ENCODE results near the gene SNRPN. TPM values are rescaled to one million over a fixed set of nuclear protein-coding genes. Genes with fewer than 3 reads are reported as not detected.

The SNRPN gene
- total RNA-seq, 4 donors from 2014 or later: 18.5 to 75.6 (median 39.6) TPM

DNA sequence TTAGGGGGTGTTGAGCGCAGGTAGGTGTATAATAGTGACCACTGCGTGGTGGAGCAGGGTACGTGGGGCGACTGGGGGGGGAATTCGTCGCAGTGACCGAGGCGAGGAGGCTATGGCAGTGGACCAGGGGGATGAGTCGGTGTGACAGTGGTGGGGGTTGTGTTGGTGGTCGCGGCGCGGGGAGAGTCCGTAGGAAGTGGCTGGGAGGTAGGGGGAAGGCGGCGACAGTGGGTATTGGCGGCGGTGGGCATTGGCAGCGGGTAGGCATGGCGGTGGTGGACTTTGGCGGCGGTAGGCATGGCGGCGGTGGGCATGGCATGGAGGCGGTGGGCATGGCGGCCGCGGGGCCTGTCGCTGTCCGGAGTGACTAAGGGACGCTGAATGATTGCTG lies 739 bp downstream of the SNRPN start:
- H3K27me3 ChIP-seq: no peaks in the 10 kb centered on the region
- 56 to 60% methylated on average over 13 to 31 of the region's 31 CpGs for WGBS, 2 donors (ENCODE audit: low coverage in 1 of 2)
- peak; percentile 12 for DNase-seq
- H3K27ac ChIP-seq: peak overlapping the region; percentile 85 to 92 (median 86)
- no peaks in the 10 kb centered on the region for H3K36me3 ChIP-seq
- TF ChIP-seq POLR2A (IDR thresholded peaks at IDR 0.05) (no peak), POLR2AphosphoS5 (IDR thresholded peaks at IDR 0.05) (no peak), EP300 (IDR thresholded peaks at IDR 0.05; ENCODE audit: low read depth) (no peak)
- TF ChIP-seq, protein P1, sequence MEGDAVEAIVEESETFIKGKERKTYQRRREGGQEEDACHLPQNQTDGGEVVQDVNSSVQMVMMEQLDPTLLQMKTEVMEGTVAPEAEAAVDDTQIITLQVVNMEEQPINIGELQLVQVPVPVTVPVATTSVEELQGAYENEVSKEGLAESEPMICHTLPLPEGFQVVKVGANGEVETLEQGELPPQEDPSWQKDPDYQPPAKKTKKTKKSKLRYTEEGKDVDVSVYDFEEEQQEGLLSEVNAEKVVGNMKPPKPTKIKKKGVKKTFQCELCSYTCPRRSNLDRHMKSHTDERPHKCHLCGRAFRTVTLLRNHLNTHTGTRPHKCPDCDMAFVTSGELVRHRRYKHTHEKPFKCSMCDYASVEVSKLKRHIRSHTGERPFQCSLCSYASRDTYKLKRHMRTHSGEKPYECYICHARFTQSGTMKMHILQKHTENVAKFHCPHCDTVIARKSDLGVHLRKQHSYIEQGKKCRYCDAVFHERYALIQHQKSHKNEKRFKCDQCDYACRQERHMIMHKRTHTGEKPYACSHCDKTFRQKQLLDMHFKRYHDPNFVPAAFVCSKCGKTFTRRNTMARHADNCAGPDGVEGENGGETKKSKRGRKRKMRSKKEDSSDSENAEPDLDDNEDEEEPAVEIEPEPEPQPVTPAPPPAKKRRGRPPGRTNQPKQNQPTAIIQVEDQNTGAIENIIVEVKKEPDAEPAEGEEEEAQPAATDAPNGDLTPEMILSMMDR (IDR thresholded peaks at IDR 0.05): no peak
- intact Hi-C loops (cut with DNase I; ENCODE audit: low total_unique reads): no loop called here
- peak overlapping the region; percentile 53 to 75 (median 64) for H3K4me3 ChIP-seq
- no peaks in the 10 kb centered on the region for H3K4me1 ChIP-seq
- H3K9me3 ChIP-seq: peaks cover 0 to under 1% of the 10 kb centered on the region in 2 donors
- in situ Hi-C loops (cut with MboI; ENCODE audit: low pct_ligation_motif_present in 1 of 4, low pct_unique_long_range_greater_than_20kb in 1 of 4, low sequenced_read_pairs in 3 of 4): loop anchor here in 1 of 4 donors (25.0 kb wide), 2 partner anchors 107 to 482 kb away; partner anchors contain the start of gene UBE3A

- WGBS, 2 donors (ENCODE audit: low coverage in 1 of 2): 55 to 61% methylated on average over 3 to 27 of the region's 28 CpGs
- peak; percentile 78 for DNase-seq
These were observed 1.5 kb downstream of the SNRPN start for GRCh38 chr15:24956111-24956838.

DNA sequence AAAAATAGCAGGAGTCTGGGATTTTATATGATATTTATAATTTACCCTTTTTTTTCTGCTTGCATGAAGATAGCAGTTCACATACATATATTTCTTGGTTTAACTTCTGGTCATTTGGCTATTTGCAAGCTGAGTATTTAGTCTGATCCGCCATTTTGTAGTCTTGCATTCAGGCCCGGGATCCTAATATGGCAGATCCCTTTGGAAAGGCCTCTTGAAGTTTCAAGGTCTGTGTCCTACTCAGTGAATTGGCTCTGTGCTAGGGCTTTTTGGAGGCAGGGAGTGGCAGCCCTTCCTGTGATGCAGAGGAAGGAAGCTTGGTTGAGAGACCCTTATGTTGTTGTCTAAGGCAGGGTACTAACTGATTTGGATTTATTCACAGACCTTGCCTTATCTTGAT lies 2.9 kb downstream of the SNRPN start:
- peaks cover 0 to under 1% (median 0%) of the 10 kb centered on the region in 4 donors for H3K36me3 ChIP-seq
- DNase-seq: no peak
- H3K4me3 ChIP-seq: no peak overlapping the region
- TF ChIP-seq POLR2AphosphoS5 (IDR thresholded peaks at IDR 0.05) (no peak), EP300 (IDR thresholded peaks at IDR 0.05; ENCODE audit: low read depth) (no peak), POLR2A (IDR thresholded peaks at IDR 0.05) (no peak)
- TF ChIP-seq, protein P1 (IDR thresholded peaks at IDR 0.05): no peak
- in situ Hi-C loops (cut with MboI; ENCODE audit: low pct_ligation_motif_present in 1 of 4, low pct_unique_long_range_greater_than_20kb in 1 of 4, low sequenced_read_pairs in 3 of 4) (loop anchor here in 1 of 4 donors (25.0 kb wide), 2 partner anchors 105 to 480 kb away; partner anchors contain the start of gene UBE3A), intact Hi-C loops (cut with DNase I; ENCODE audit: low total_unique reads) (no loop called here)
- no peaks in the 10 kb centered on the region for H3K27me3 ChIP-seq
- WGBS, 2 donors (ENCODE audit: low coverage in 1 of 2): 94% methylated on average over 2 of the region's 2 CpGs; no CpG with 5 or more reads in 1 of the 2 donors
- H3K9me3 ChIP-seq: peaks cover 0 to 11% of the 10 kb centered on the region in 2 donors
- no peak overlapping the region for H3K27ac ChIP-seq
- no peaks in the 10 kb centered on the region for H3K4me1 ChIP-seq

More at GRCh38 chr15:24956111-24956838, 1.5 kb downstream of the SNRPN start:
- H3K36me3 ChIP-seq: no peaks in the 10 kb centered on the region
- no peaks in the 10 kb centered on the region for H3K4me1 ChIP-seq
- H3K9me3 ChIP-seq: peaks cover 0 to 7% of the 10 kb centered on the region in 2 donors
- intact Hi-C loops (cut with DNase I; ENCODE audit: low total_unique reads): no loop called here
- TF ChIP-seq POLR2A (IDR thresholded peaks at IDR 0.05) (peak; percentile 49), POLR2AphosphoS5 (IDR thresholded peaks at IDR 0.05) (peak in 2 of 3 donors; percentile 45 to 66), EP300 (IDR thresholded peaks at IDR 0.05; ENCODE audit: low read depth) (no peak)
- in situ Hi-C loops (cut with MboI; ENCODE audit: low pct_ligation_motif_present in 1 of 4, low pct_unique_long_range_greater_than_20kb in 1 of 4, low sequenced_read_pairs in 3 of 4): loop anchor here in 1 of 4 donors (25.0 kb wide), 2 partner anchors 106 to 481 kb away; partner anchors contain the start of gene UBE3A
- H3K27ac ChIP-seq: peak overlapping the region; percentile 85 to 92 (median 86)
- peak overlapping the region; percentile 53 to 75 (median 64) for H3K4me3 ChIP-seq
- H3K27me3 ChIP-seq: no peaks in the 10 kb centered on the region

DNA sequence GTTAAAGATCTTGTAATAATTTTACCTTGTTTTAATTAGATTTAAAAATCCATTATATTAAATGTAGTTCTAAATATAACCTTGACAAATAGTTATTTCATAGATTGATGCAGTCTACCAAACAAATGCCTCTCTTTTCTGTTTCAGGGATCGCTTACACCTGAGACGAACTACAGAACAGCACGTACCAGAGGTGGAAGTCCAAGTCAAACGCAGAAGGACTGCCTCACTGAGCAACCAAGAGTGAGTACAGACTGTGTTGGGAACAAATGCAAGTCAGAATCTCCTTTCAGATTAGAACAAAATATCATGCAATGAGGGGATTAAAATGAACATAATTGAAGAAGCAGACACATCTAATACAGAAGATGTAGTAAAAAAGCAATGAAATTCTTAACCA lies 7.2 kb downstream of the SNRPN start:
- in situ Hi-C loops (cut with MboI; ENCODE audit: low pct_ligation_motif_present in 1 of 4, low pct_unique_long_range_greater_than_20kb in 1 of 4, low sequenced_read_pairs in 3 of 4): loop anchor here in 1 of 4 donors (25.0 kb wide), 2 partner anchors 100 to 475 kb away; partner anchors contain the start of gene UBE3A
- WGBS, 2 donors (ENCODE audit: low coverage in 1 of 2): 89% methylated on average over 4 of the region's 4 CpGs

More for the DNA sequence above, 7.2 kb downstream of the SNRPN start:
- H3K27ac ChIP-seq: no peak overlapping the region
- TF ChIP-seq, protein P1 (IDR thresholded peaks at IDR 0.05): no peak
- no peak for TF ChIP-seq POLR2A (IDR thresholded peaks at IDR 0.05)
- no peak for TF ChIP-seq POLR2AphosphoS5 (IDR thresholded peaks at IDR 0.05)
- no peaks in the 10 kb centered on the region for H3K4me1 ChIP-seq
- H3K27me3 ChIP-seq: no peaks in the 10 kb centered on the region
- H3K9me3 ChIP-seq: peaks cover 0 to 15% of the 10 kb centered on the region in 2 donors
- DNase-seq: no peak
- intact Hi-C loops (cut with DNase I; ENCODE audit: low total_unique reads): no loop called here
- no peak overlapping the region for H3K4me3 ChIP-seq
- H3K36me3 ChIP-seq: peaks cover 0 to 30% (median 9%) of the 10 kb centered on the region in 4 donors
